Measurements from ENCODE around the gene GPR78.
"Not testable (repeated sequence)": the region's sequence is repeated elsewhere in the genome, so short reads cannot be mapped to it uniquely, and the experiment has no call there.

The GPR78 gene

GRCh38 chr4:8564595-8564994, 15.6 kb upstream of the GPR78 start:
- DNase-seq (ENCODE audit: low read depth): no peak

GRCh38 chr4:8568068-8568668, 12.0 kb upstream of the GPR78 start:
- no peak for DNase-seq (ENCODE audit: low read depth)

- no peak for DNase-seq (ENCODE audit: low read depth)
Observed at GRCh38 chr4:8570201-8570600, 10.0 kb upstream of the GPR78 start.

GRCh38 chr4:8571702-8572685, 8.2 kb upstream of the GPR78 start:
- DNase-seq (ENCODE audit: low read depth): no peak

GRCh38 chr4:8573266-8573665, 6.9 kb upstream of the GPR78 start:
- no peak for DNase-seq (ENCODE audit: low read depth)

GRCh38 chr4:8574796-8575370, 5.3 kb upstream of the GPR78 start:
- DNase-seq (ENCODE audit: low read depth): no peak

- DNase-seq (ENCODE audit: low read depth): no peak
Observed at GRCh38 chr4:8575457-8575856, 4.7 kb upstream of the GPR78 start.

GRCh38 chr4:8576591-8576990, 3.6 kb upstream of the GPR78 start:
- DNase-seq (ENCODE audit: low read depth): not testable (repeated sequence)

GRCh38 chr4:8577046-8577445, 3.1 kb upstream of the GPR78 start:
- no peak for DNase-seq (ENCODE audit: low read depth)

- DNase-seq (ENCODE audit: low read depth): no peak
Observed at GRCh38 chr4:8577972-8578371, 2.2 kb upstream of the GPR78 start.

- no peak for DNase-seq (ENCODE audit: low read depth)
Observed at GRCh38 chr4:8578717-8579116, 1.5 kb upstream of the GPR78 start.

GRCh38 chr4:8579526-8580320, 469 bp upstream of the GPR78 start:
- no peak for DNase-seq (ENCODE audit: low read depth)

GRCh38 chr4:8581094-8581861, 1.1 kb downstream of the GPR78 start:
- DNase-seq (ENCODE audit: low read depth): no peak

GRCh38 chr4:8582016-8582415, 1.8 kb downstream of the GPR78 start:
- no peak for DNase-seq (ENCODE audit: low read depth)

- DNase-seq (ENCODE audit: low read depth): no peak
Observed at GRCh38 chr4:8582436-8582835, 2.2 kb downstream of the GPR78 start.

- no peak for DNase-seq (ENCODE audit: low read depth)
Observed at GRCh38 chr4:8582941-8583654, 2.9 kb downstream of the GPR78 start.

- no peak for DNase-seq (ENCODE audit: low read depth)
Observed at GRCh38 chr4:8583655-8584025, 3.4 kb downstream of the GPR78 start.

GRCh38 chr4:8585186-8585585, 5.0 kb downstream of the GPR78 start:
- no peak for DNase-seq (ENCODE audit: low read depth)

GRCh38 chr4:8585721-8586212, 5.6 kb downstream of the GPR78 start:
- no peak for DNase-seq (ENCODE audit: low read depth)

- DNase-seq (ENCODE audit: low read depth): no peak
Observed at GRCh38 chr4:8586246-8586645, 6.1 kb downstream of the GPR78 start.

Measured in stimulated activated CD8-positive, alpha-beta memory T cell treated with anti-CD3 and anti-CD28 coated beads, Interleukin-15, amount 100 ng/mL, for 1 hour (primary cell).